Uterus (tissue), 4 donors: ENCODE measurements around the gene CLHC1. TPM values are rescaled to one million over a fixed set of nuclear protein-coding genes. Genes with fewer than 3 reads are reported as not detected.

ENCODE experiments used
- DNase-seq, 2 donors: peaks; one replicate each; pipeline ENCODE4 v3.0.0-alpha.2; 2019 to 2020
- H3K27ac ChIP-seq, 2 donors: fragments of 200-600 bp; sonication (generic); 1 replicate in 1 of 2; 2 replicates in 1 of 2; pipeline ENCODE4 v1.5.1; 2016 to 2018
- H3K27me3 ChIP-seq, 2 donors: fragments of 200-600 bp; sonication (generic); one replicate each; pipeline ENCODE4 v1.5.1; 2018 to 2019; ENCODE audit warnings: control low read depth in 1 of 2
- H3K36me3 ChIP-seq, 2 donors: fragments of 200-600 bp; sonication (generic); one replicate each; pipeline ENCODE4 v1.5.1; 2019; ENCODE audit warnings: control low read depth in 1 of 2
- H3K4me1 ChIP-seq, 2 donors: fragments of 200-600 bp; sonication (generic); one replicate each; pipeline ENCODE4 v1.5.1; 2018 to 2019; ENCODE audit warnings: control low read depth in 1 of 2
- H3K4me3 ChIP-seq, 2 donors: fragments of 200-600 bp; sonication (generic); 1 replicate in 1 of 2; 2 replicates in 1 of 2; pipeline ENCODE4 v1.5.1; 2018 to 2019; ENCODE audit warnings: mild to moderate bottlenecking in 1 of 2
- H3K9me3 ChIP-seq, 2 donors: fragments of 200-600 bp; sonication (generic); one replicate each; pipeline ENCODE4 v1.5.1; 2019; ENCODE audit warnings: control low read depth in 1 of 2
- CTCF ChIP-seq, 4 experiments: fragments of 200-600 bp in 2 of 4; fragments of 450-650 bp in 2 of 4; sonication (generic) in 2 of 4; IDR thresholded peaks; one replicate each; pipeline ENCODE4 v1.5.1; 2016 to 2019; ENCODE audit warnings: antibody characterized with exemption in 4 of 4, mild to moderate bottlenecking in 2 of 4, moderate library complexity in 1 of 4
- POLR2A ChIP-seq, 2 donors: fragments of 450-650 bp; IDR thresholded peaks; one replicate each; pipeline ENCODE4 v1.6.1; 2016; ENCODE audit warnings: antibody characterized with exemption in 2 of 2, mild to moderate bottlenecking in 1 of 2, moderate library complexity in 1 of 2
- intact Hi-C: fragments of 100-400 bp; cut with DNase I; formaldehyde crosslinking; loops from one replicate; pipeline ENCODE4 v1.15.1; 2023; ENCODE audit warnings: low total_unique reads
- total RNA-seq, 4 donors: library from RNA; depleted of rRNA in 3 of 4; stranded (reverse); fragments of >200 nt in 3 of 4; gene quantifications; one replicate each; pipeline versions ENCODE4 v1.1.0 to v1.2.4, GENCODE V29; 2014 to 2023
- donor health status: DM: yes; HTN: yes; CAD: no.

Gene CLHC1
- total RNA-seq, 4 donors from 2014 or later, result 0.51 to 52.7 (median 13.2) TPM

- no peaks in the 10 kb centered on the region for H3K27me3 ChIP-seq
- peaks cover 0 to 6% of the 10 kb centered on the region in 2 donors for H3K4me1 ChIP-seq
- intact Hi-C loops, result no loop called here
- DNase-seq, result no peak
- no peaks in the 10 kb centered on the region for H3K9me3 ChIP-seq
- no peak for TF ChIP-seq POLR2A (IDR thresholded peaks at IDR 0.05)
- TF ChIP-seq CTCF (IDR thresholded peaks at IDR 0.05), result no peak
- peak overlapping the region; percentile 47 to 58 for H3K27ac ChIP-seq
- no peaks in the 10 kb centered on the region for H3K36me3 ChIP-seq
- no peak overlapping the region for H3K4me3 ChIP-seq
Measured at GRCh38 chr2:55138014-55138881, 93.8 kb downstream of the CLHC1 start.

GRCh38 chr2:55137024-55137958 lies 94.8 kb downstream of the CLHC1 start:
- peaks cover 0 to 6% of the 10 kb centered on the region in 2 donors for H3K4me1 ChIP-seq
- H3K27ac ChIP-seq, result peak overlapping the region; percentile 47 to 58

GRCh38 chr2:55136138-55136541 lies 96.0 kb downstream of the CLHC1 start:
- H3K4me1 ChIP-seq, result peaks cover 0 to 6% of the 10 kb centered on the region in 2 donors
- no peaks in the 10 kb centered on the region for H3K27me3 ChIP-seq
- H3K4me3 ChIP-seq, result no peak overlapping the region
- no peaks in the 10 kb centered on the region for H3K9me3 ChIP-seq
- intact Hi-C loops, result no loop called here
- H3K36me3 ChIP-seq, result no peaks in the 10 kb centered on the region
- no peak for TF ChIP-seq CTCF (IDR thresholded peaks at IDR 0.05)
- no peak for DNase-seq
- no peak overlapping the region for H3K27ac ChIP-seq

More at GRCh38 chr2:55137024-55137958, 94.8 kb downstream of the CLHC1 start:
- Histone ChIP-seq H3K4me3 (no peak overlapping the region), H3K9me3 (no peaks in the 10 kb centered on the region), H3K27me3 (no peaks in the 10 kb centered on the region), H3K36me3 (no peaks in the 10 kb centered on the region)
- DNase-seq, result no peak
- intact Hi-C loops, result no loop called here
- TF ChIP-seq CTCF (IDR thresholded peaks at IDR 0.05) (no peak), POLR2A (IDR thresholded peaks at IDR 0.05) (no peak)

GRCh38 chr2:55135491-55135890 lies 96.6 kb downstream of the CLHC1 start:
- H3K4me3 ChIP-seq, result no peak overlapping the region
- H3K4me1 ChIP-seq, result peaks cover 0 to 6% of the 10 kb centered on the region in 2 donors
- no peaks in the 10 kb centered on the region for H3K27me3 ChIP-seq
- H3K9me3 ChIP-seq, result no peaks in the 10 kb centered on the region
- TF ChIP-seq POLR2A (IDR thresholded peaks at IDR 0.05) (no peak), CTCF (IDR thresholded peaks at IDR 0.05) (no peak)
- no peaks in the 10 kb centered on the region for H3K36me3 ChIP-seq
- H3K27ac ChIP-seq, result no peak overlapping the region
- intact Hi-C loops, result no loop called here
- DNase-seq, result no peak
